GM21786 (cell line): ENCODE data around the gene KRT72.

Experiments
- ATAC-seq: cut with Tn5 transposase; IDR thresholded peaks from one replicate; pipeline ENCODE4 v1.9.1; 2021; ENCODE audit not compliant: unreplicated experiment

The KRT72 gene

DNA sequence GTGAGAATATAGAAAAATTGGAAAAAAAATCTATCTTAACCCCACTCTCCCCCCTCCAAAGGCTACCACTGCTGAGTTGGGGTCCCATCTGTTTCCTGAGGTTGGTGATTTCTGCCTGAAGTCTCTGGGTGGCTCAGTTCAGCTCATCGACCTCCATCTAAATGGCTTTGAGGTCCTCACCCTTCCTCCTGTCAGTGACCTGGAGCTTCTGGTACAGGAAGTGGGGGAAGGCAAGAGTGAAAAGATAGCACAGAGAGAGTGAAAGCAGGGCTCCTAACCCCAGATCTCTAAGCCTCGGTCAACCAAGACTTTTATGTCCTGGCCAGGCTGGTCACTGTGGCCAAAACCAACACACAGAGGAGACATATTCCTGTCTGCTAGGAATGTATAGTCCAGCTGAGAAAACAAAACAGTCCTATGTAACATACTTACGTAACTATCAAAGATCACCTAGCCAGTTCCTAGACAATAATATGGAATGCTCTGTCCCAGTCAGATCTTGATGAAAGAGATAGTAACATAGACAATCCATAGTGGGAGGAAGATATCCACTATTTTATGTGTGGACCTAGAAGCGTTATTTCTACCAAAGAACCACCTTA is 29.4 kb upstream of the KRT72 start:
- no peak for ATAC-seq

DNA sequence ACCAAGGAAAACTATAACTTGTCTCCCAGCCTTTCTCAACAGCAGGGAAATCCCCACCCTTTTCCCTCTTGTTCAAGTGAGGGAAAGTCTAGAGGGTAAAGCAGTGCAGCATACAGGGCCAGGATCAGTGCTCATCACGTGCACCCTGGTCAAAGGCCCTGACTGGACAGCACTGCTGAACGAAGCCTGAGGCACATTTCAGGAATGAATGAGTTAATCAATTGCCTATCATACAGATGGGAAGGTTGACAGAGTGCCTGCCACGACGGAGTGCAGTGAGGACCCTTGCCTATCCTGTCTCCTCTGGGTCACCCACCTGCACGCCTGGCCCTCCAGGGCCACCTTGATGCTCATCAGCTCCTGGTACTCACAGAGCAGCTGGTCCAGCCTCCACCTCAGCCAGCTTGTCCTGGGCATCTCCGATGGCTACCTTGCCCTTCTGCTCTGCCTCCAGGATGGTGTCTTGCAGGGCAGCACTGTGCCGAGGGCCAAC is 28.8 kb upstream of the KRT72 start:
- ATAC-seq, result no peak

DNA sequence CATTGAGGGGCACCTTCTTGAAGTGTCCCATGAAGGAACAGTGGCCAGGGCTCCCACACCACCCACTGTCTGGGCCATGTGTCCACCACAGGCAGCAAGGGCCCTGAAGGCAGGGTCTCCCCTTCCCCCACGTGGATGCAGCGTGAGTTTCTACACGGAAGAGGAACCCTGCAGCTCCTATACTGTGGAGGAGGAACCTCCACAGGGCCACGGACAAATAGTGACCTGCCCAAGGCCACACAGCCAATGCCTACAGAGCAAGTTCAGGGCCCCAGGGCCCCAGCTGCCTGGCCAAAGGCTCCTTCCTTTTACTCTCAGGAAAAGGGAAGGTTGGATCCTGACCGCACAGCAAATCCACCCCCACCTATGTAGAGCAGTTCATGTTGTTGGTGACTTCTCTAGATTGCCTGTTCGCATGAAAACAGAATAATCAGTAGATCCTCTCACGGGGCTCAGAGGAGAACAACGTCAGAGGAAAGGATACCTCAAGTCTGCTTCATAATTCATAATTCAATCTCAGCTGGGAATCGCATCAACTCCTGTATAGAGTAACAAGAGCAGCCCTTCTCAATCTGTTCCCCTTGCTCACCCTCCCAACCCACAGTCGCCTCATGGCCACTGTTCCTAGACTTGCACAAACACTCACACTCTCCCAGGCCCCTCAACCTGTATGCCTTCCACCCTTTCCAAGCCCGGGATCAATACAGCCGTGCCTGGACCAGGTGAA is 28.2 kb upstream of the KRT72 start:
- no peak for ATAC-seq

DNA sequence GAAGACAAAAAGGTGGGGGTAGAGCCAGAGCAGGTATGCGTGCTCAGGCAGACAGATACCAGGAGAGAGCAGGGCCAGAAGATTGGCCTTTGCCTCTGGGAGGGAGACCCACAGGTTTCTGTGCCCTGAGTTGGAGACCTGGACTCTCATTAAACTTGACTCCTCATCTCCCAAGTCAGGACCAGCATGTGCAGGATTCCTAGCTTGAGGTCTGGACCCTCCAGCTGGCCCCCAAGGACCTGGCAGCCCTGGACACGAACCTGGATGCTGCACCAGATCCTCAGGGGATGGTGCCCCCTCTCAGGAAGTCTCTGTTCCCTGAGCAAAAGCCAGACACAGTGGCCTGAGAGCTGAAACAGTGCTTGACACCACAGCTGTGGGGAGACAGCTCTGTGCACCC is 27.6 kb upstream of the KRT72 start:
- ATAC-seq, result no peak

DNA sequence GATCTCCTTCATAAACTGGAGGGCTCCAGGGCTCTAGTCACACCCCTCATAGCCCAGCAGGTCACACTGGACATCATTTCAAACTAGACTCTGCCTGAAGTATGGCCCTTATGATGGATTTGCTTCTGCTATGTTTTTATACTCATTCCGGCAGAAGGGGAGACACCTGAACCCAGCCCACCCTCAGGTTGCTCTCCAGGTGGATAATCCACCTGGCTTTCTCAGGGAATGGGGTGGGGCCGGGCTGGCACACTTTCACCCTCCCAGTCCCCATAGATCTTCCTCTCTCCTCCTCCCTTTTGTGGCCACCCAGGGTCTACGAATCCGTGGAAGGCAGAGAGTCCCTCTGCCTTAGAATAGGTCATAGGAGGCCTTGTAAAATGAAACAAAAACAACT is 26.8 kb upstream of the KRT72 start:
- no peak for ATAC-seq

DNA sequence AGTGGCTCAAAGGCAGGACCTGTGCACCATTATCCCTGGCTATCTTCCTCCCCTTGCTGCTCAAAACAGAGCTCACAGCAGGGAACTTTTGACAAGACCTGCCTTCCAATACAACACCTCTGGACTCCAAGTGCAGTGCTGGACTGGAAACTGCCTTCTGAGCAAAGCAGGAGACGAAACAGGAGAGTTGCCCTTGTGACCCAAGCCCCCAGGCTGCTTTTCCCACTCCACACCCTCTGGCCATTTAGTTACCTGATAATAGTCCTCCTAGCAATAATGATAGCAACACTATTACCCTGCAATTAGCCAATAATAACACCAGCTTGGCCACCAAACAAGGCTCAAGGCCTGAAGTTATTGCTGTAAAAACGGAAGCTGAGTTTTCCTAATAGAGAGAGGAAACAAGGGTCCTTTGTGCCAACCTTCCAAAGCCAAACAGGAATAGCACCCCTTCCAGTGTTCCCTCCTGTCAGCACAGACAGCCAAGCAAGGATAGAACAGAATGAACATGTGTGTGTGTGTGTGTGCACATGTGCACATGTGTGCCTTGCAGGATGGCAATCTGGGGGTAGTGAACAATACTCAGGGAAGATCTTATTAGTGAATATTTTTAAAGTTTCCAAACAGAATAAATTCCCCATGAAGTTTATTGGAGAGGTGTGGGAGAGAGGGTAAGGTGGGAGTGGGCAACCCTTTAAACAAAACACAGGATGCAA is 26.3 kb upstream of the KRT72 start:
- ATAC-seq, result no peak

DNA sequence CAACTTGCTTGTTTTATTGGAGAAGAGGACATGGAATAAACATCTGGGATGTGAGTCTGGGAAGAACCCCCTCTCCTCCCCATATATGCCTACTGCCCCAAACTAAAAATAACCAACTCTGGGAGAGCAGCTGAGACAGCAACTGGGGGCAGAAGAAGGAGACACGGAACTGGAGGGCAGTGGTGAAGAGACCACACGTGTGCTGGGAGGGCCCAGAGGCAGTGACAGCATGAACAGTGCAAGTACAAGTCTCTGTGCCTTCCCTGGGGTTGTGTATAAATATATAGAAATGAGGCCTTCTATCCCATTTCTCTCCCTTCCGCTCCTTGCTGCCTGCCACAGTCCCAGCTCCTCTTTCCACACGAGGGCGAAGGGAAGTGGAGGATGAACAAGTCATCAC is 21.1 kb upstream of the KRT72 start:
- no peak for ATAC-seq

DNA sequence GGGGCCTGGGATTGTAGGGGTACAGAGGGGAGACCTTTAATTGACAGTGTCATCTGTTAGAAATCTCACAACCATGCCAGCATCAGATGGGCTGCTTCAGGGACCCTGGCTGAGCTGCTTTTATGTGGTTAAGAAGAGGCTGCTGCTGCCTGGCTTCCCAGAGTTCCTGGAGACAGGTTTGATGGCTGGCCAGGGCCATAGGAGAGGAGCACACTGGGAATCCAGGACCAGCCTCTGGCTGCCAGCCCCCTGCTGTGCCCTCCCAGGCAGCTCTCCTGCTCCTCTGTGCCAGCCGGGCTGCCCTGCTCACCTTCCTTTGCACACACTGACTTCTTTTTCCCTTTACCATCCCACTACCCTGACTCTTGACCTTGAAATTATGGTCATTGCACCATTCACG is 17.6 kb upstream of the KRT72 start:
- ATAC-seq, result no peak

DNA sequence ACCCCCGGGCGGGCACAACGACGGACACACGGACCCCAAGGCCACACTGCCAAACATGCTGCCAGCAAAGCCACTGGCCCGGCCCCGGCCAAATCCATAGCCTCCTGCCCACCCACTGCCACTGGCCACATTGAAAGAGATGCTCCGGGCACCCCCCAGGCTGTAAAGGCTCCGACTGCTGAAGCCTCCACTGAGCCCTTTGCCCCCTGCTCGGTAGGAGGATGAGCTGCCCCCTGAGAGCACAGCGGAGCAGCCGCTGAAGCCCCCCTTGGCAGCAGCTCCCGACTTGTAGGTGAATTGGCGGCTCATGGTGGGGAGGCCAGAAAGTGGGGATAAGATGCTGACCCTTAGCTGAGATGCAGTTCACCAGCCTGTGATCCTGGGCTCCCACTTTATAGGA is 17.0 kb upstream of the KRT72 start, which contains the start of gene KRT73:
Gene KRT73 (minus strand): TSS at position 344 of the 400 bp plus-strand sequence. CDS start 35 bp downstream, at position 309.
- no peak for ATAC-seq

DNA sequence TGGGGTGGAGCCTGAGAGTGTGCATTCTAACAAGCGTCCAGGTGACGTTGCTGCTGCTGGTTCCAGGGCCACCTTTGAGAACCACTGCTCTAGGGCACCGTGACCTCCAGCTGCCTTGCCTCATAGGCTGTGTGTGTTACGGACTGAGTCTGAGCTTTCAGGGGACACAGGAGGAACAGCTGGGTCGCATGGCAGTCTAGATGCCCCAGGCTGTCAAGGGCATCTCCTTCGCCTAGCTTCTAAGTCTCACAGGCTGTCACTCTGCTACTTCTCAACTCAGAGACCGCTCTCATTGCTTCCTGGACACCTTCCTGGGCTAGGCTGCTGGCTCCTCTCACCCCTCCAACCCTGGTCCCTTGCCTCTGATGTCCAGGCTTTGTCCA is 16.1 kb upstream of the KRT72 start:
- ATAC-seq, result no peak

DNA sequence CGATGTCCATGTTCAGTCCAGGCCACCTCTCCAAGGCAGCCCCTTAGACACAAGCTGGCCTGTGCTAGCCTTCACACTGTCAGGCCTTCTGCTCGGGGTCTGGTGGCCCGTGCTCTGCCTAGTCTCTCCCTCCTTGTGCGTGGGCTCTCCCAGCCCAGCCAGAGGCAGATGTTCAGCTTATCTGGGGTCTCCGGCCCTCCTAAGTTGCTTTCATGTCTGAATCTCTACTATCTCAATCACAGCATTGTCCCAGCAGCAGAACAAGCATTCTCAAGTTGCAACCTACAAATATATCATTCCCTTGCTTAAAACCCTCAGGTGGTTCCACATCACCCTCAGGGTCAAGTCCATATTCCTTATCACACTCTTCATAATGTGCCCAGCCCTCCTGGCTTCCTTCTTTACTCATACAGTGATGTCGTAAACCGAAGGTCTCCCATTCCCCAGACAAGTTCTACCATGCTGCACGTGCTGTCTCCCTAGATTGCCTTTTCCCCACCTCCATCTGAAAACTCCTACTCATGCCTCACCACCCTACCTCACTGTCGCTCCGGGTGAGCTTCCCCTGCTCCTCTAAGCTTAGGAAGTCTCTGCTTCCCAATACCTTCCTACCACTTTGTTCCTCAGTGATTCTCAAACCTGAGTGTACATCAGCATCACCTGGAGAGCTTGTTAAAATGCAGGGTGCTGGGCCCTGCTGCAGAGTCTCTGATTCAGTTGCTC is 15.6 kb upstream of the KRT72 start:
- no peak for ATAC-seq

DNA sequence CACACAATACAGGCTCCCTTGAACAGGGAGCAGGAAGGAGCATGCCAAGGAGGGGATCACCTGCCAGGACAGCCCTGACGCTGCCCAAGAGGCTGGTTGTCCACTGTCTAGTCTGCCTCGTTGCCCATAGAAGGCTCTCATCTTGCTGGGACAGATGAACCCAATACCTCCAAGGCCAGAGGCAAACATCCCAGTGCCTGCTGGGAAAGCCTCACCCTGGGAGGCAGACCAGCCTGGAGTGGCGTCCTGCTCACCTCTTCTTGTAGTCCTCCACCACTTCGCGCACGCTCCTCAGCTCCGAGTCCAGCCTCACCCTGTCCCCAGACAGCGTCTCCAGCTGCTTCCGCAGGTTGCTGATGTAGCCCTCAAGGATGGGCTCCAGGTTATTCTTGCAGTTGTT is 14.6 kb upstream of the KRT72 start:
- no peak for ATAC-seq

DNA sequence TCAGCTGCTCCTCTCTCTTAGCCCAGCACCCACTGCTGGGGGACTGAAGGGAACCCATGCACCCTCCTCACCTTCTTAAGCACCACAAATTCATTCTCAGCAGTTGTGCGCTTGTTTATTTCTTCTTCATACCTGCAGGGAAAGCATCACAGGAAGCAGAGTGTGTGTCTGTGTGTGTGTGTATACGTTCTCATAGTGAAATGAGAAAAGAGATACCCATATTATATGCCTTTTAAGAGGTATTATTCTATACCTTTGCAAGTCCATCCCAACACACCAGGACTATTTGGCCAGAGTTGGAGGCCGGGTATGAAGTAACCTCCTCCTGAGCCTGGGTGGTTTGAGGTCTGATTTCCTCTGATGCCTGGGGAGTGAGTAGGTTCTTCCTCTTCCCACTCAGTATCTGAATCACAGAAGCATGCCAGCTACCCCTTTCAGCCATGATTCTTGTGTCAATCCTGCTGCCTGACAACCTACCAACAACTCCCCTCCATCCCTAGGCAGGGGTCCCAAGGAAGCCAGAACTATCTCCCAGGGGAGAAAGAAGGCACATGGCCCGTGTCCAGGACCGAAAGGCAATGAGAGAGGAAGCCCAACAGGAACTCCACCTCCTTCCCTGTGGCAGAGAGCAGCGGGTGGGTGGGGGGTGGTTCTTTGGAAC is 14.1 kb upstream of the KRT72 start:
- ATAC-seq, result no peak

DNA sequence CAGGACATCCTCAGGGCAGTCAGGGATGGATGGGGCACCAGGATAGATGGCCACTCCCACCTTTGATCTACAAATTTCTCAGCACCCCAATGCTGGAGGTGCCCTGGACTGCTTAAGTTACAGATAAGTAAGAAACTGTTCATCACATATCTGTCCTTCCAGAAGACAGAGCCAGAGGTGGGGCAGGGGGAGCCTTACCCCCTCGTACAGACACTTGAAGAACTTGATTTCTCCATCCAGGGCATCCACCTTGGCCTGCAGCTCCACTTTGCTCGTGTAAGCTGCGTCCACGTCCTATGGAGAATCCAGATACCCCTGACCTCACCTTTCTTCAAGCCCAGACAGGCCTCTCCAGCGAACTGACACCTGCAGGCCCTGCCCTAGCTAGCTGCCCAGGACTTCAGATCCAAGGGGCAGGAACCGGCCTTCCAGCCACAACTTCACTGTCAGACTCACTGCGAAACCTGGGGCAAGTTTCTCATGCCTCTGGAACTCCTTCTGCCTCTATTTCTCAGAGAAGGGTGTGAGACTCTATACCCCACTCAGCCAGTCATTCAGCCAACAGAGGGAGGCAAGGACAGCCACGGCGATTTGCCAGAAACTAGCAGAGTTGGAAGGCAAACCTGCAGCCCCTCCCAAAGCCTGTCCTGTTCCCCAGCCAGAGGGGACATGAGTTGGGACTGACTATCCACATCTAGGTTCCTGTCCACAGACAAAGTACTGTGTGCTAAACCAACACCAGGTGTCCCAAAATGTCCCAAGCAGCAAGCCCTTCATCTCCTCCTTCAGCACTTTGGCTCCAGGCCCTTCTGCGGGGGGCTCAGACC is 13.3 kb upstream of the KRT72 start:
- no peak for ATAC-seq

DNA sequence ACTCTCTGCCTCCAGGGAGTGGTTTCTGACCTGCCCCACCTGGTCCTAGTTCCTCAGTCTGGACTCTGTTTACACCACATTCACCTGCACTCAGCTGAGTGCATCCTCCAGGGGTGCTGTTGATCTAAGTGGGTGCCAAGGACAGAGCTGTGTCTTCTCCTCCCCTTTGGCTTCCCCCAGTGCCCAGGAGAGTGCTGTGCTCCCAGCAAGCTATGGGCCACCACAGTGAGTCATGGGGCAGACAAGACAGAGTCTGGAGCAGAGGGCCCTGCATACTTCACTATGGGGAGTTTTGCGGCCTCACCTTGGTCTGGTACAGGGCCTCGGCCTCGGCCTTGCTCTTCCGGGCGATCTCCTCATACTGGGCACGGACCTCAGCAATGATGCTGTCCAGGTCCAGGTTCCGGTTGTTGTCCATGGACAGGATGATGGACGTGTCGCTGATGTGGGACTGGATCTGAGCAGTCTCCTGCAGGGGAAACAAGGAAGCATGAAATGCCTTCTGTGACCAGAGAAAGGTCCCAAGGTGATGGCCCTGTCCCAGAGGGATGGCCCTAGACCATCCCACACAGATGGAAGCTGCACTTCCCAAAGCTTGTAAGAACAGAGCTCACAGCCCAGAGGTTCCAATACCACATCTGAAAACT is 12.2 kb upstream of the KRT72 start:
- ATAC-seq, result no peak

DNA sequence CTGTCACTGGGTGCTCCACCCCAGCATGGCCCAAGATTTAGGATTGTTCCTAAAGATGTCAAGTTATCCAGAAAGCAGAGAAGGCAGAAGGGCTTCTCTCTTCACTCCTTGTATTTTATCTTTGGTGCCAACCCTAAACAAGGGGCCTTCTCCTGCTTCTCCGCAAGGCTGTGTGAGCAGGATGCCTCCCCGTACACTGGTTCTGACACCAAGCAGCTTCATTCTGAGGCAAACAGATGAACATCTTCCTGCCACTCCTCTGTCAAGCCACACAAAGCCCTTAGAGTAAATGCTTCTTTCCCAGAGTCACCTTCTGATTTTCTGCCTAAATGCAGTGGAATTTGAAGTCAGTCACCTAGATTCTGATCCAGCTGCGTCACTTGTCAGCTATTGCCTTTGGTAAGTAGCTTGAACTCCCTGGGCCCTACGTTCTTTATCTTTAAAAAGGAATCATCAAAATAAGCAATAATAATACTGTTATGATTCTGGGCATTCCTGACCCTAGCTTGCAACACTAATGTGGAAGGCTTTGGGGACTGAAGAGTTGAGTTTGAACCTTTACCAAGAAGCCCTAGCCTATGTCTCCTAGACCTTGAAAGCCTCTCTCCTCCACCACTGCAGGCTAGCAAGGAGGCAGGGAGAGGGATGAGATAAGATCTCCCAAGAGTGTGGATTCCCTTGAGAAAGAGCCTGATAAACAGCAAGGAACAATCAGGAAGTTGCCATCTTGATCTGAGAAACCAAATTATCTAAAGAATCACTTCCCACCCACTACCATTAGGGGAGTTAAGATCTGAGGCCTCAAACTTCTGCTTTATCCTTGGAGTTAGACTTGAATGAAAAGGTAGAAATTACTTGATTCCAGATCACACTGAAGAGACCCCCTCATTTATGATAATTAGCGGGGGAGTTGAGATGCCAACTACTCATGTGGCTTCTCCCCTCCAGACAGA is 11.4 kb upstream of the KRT72 start:
- no peak for ATAC-seq

DNA sequence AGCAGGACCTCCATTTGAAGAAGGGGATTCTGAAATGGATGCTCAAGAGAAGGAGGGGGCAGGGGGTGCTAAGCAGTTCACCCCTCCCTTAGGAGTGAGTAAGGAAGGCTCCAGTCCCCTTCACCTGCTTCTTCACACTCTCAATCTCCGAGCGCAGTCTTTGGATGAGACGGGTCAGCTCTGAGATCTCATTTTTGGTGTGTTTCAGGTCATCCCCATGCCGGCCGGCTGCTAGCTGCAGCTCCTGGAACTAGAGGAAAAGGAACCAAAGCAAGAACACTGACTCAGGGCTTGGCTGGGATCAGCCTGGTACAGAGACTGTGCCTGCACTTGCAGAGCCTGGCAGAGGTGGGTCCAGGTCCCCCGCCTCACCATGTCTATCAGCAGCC is 9.8 kb upstream of the KRT72 start:
- no peak for ATAC-seq

DNA sequence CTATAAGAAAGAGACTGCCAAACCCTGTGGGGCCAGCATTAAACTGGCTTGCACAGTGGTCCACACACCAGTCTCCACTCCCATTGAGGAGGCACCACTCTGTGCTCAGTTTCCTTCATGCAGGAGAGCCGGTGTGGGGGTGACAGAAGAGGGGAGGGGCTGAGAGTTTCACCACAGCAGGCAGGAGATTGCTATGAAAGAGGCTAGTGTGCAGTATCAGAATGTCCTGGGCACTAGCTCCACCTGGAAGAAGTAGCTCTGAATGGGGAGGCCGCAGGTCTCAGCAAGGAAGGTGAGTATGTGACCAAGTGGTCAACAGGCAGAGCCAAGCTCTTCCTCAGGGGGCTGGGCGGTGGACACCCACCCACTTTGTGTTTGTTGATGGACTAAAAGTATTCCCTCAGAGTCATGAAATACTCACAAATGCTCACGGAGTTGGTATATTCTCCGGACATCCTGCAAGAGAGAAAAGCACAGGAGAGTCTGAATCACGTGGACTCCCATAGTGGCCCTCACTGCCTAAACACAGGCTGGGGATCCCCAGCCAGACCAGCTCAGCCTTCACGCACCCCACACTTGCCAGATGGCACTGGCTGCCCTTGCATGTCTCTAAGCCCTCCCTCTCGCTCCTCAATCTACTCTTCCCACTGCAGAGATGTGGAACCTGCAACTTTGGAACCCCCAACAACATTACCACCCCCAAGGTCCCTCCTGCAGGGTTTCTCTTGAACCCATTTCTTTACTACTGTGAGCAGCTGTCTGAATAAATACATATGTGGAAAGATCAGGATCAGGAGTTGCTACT is 7.8 kb upstream of the KRT72 start:
- ATAC-seq, result no peak
